GM12878 (cell line): ENCODE results near the gene RPL18. TPM values are rescaled to one million over a fixed set of nuclear protein-coding genes. Genes with fewer than 3 reads are reported as not detected.
A peak's percentile ranks its signal among the peaks of the same experiment; 100 is the strongest.

Experiments used
- CHD1 ChIP-seq: IDR thresholded peaks from 2 replicates; pipeline ENCODE4 v1.6.1; 2012; ENCODE audit warnings: low read depth, low read length, improper control_type of control experiment
- HDGF ChIP-seq: fragments of 450-650 bp; IDR thresholded peaks from 2 replicates; pipeline ENCODE4 v1.6.1; 2016; ENCODE audit warnings: antibody characterized with exemption
- IKZF1 ChIP-seq: fragments of 450-650 bp; conservative IDR thresholded peaks from 2 replicates; pipeline ENCODE4 v1.6.1; 2017; ENCODE audit warnings: antibody characterized with exemption, mild to moderate bottlenecking
- KLF5 ChIP-seq: fragments of 450-650 bp; IDR thresholded peaks from 2 replicates; pipeline ENCODE4 v1.6.1; 2014; ENCODE audit warnings: mild to moderate bottlenecking; ENCODE audit not compliant: partially characterized antibody
- NFXL1 ChIP-seq: fragments of 450-650 bp; IDR thresholded peaks from 2 replicates; pipeline ENCODE4 v1.6.1; 2017; ENCODE audit warnings: antibody characterized with exemption, mild to moderate bottlenecking, borderline replicate concordance
- NFYA ChIP-seq: IDR thresholded peaks from 2 replicates; pipeline ENCODE4 v1.6.1; 2011; ENCODE audit warnings: low read depth, mild to moderate bottlenecking, low read length, improper control_type of control experiment, borderline replicate concordance
- TAF1 ChIP-seq: IDR thresholded peaks from 2 replicates; pipeline ENCODE4 v1.6.1; 2011; ENCODE audit warnings: mild to moderate bottlenecking, low read depth, low read length, borderline replicate concordance
- TCF12 ChIP-seq: IDR thresholded peaks from 2 replicates; pipeline ENCODE4 v1.6.1; 2011; ENCODE audit warnings: low read depth, mild to moderate bottlenecking, low read length
- TCF7 ChIP-seq: IDR thresholded peaks from 2 replicates; pipeline ENCODE4 v1.6.1; 2014; ENCODE audit warnings: antibody characterized with exemption, borderline replicate concordance
- YY1 ChIP-seq: IDR thresholded peaks from 2 replicates; pipeline ENCODE4 v1.6.1; 2011; ENCODE audit warnings: low read depth, mild to moderate bottlenecking, low read length
- polyA plus RNA-seq, 11 experiments: library from polyadenylated mRNA; depleted of rRNA in 4 of 11; unstranded in 6 of 11; stranded (reverse) in 5 of 11; fragments of >200 nt; fragmentation: Nextera tagmentation in 4 of 11; fragmentation: Illumina TruSeq in 1 of 11; extraction: Ambion mirVana in 4 of 11; extraction: Trizol in 1 of 11; gene quantifications; 1 replicate in 1 of 11; 2 replicates in 10 of 11; pipeline versions ENCODE4 v1.2.1 to v1.2.3, GENCODE V29; 2011 to 2016; ENCODE audit warnings: inconsistent platforms in 2 of 11, missing spikeins in 2 of 11, low read depth in 1 of 11
- total RNA-seq, 4 experiments: library from RNA; depleted of rRNA in 3 of 4; stranded (reverse); fragments of >200 nt in 3 of 4; fragmentation: Illumina TruSeq in 1 of 4; extraction: Trizol in 1 of 4; gene quantifications; 2 replicates each; pipeline versions ENCODE4 v1.2.1 to v1.2.3, GENCODE V29; 2013 to 2021
- TF ChIP-seq, protein P1 (sequence below): fragments of 450-650 bp; formaldehyde crosslinking; IDR thresholded peaks from 2 replicates; pipeline ENCODE4 v1.4.0; 2020; ENCODE audit warnings: mild to moderate bottlenecking, moderate library complexity

Gene RPL18
- total and polyA plus RNA-seq, 10 of the 15 experiments (the other 5 are each of a cell fraction or from before 2014, with no cell fraction given) = 393 to 4,267 (median 2,019) TPM

DNA sequence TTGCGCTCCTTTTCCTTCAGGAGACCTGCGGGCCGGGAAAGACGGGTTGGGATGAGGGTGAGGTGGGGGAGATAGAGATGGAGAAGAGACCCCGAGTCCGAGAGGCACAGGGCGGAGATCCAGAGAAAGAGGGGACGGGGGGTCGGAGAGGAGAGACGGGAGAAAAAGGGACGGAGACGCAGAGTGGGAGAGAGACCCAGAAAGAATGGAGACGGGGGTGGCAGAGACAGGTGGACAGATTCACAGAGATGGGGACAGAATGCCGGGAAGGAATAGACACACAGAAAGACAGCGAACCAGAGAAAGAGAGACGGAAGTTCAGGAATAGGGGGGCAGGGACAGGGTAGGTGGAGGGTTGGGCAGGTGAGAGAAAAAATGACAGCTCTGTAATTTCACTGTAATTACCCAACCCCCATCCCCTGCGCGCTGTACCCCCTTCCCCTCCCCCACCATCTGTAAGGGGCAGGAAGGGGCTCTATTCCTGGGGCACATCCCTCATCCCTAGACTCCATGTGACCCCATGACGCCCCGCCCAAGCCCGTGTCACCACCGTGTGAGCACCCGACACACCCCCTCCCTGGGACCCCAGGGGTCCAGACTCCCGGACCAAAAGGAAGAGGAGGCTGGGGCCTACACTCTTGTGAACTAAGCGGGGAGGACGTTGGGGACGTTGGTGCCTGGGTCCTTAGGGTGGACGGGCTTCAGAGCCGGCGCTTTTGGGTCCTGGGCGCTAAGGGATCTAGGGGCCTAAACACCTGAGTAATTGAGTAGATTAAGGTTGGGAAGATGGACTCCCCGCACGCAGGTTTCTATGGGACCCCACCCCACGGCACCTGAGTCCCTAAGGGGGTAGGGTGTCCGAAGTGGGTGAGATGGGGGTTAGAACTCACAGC lies 17.2 kb upstream of the RPL18 start (continued):
- TF ChIP-seq CHD1 (no peak), HDGF (peak; percentile 92), NFXL1 (0 out of 2 replicates have a peak, but pooled peaks have one; percentile 35), KLF5 (no peak), YY1 (no peak), TCF12 (no peak), TCF7 (no peak), NFYA (no peak), IKZF1 (0 out of 2 replicates have a peak, but pooled peaks have one; percentile 5), TAF1 (no peak)
- TF ChIP-seq, protein P1, sequence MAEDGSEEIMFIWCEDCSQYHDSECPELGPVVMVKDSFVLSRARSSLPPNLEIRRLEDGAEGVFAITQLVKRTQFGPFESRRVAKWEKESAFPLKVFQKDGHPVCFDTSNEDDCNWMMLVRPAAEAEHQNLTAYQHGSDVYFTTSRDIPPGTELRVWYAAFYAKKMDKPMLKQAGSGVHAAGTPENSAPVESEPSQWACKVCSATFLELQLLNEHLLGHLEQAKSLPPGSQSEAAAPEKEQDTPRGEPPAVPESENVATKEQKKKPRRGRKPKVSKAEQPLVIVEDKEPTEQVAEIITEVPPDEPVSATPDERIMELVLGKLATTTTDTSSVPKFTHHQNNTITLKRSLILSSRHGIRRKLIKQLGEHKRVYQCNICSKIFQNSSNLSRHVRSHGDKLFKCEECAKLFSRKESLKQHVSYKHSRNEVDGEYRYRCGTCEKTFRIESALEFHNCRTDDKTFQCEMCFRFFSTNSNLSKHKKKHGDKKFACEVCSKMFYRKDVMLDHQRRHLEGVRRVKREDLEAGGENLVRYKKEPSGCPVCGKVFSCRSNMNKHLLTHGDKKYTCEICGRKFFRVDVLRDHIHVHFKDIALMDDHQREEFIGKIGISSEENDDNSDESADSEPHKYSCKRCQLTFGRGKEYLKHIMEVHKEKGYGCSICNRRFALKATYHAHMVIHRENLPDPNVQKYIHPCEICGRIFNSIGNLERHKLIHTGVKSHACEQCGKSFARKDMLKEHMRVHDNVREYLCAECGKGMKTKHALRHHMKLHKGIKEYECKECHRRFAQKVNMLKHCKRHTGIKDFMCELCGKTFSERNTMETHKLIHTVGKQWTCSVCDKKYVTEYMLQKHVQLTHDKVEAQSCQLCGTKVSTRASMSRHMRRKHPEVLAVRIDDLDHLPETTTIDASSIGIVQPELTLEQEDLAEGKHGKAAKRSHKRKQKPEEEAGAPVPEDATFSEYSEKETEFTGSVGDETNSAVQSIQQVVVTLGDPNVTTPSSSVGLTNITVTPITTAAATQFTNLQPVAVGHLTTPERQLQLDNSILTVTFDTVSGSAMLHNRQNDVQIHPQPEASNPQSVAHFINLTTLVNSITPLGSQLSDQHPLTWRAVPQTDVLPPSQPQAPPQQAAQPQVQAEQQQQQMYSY (CRISPR knock-in tag) = no peak
